ENCODE data around the gene FAM110A.

DNA sequence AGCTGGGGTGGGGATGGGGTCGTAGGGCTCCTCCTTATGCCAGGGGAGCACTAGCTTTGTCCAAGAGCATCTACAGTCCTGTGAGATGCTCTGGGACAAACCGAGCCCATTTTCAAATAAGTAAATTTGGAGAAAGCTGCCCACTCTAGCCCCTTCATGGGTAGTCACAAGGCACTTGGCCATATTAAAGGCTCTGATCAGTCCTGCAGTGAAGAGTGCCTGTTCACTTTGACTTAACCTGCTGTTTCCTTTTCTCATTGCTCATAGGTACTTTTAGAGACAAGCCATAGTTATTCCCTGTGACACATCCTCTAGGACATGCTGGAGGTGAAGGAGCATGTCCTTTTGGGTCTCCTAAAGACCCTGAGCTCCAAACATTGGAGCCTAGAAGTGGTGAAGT is 38.4 kb downstream of the FAM110A start:
- TF ChIP-seq POLR2A (IDR thresholded peaks at IDR 0.05): no peak
- TF ChIP-seq, protein P1, sequence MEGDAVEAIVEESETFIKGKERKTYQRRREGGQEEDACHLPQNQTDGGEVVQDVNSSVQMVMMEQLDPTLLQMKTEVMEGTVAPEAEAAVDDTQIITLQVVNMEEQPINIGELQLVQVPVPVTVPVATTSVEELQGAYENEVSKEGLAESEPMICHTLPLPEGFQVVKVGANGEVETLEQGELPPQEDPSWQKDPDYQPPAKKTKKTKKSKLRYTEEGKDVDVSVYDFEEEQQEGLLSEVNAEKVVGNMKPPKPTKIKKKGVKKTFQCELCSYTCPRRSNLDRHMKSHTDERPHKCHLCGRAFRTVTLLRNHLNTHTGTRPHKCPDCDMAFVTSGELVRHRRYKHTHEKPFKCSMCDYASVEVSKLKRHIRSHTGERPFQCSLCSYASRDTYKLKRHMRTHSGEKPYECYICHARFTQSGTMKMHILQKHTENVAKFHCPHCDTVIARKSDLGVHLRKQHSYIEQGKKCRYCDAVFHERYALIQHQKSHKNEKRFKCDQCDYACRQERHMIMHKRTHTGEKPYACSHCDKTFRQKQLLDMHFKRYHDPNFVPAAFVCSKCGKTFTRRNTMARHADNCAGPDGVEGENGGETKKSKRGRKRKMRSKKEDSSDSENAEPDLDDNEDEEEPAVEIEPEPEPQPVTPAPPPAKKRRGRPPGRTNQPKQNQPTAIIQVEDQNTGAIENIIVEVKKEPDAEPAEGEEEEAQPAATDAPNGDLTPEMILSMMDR (IDR thresholded peaks at IDR 0.05): no peak

Measured in vagina (tissue), 2 donors.